Omental fat pad (tissue), 4 donors: Measurements from ENCODE around the gene OSTN. TPM values are rescaled to one million over a fixed set of nuclear protein-coding genes. Genes with fewer than 3 reads are reported as not detected.
"Not testable (repeated sequence)": the region's sequence is repeated elsewhere in the genome, so short reads cannot be mapped to it uniquely, and the experiment has no call there.

Source experiments
- ATAC-seq: fragments of 150-250 bp; one replicate; pipeline ENCODE4 v1.9.1; 2016; ENCODE audit warnings: mild to moderate bottlenecking, moderate library complexity; ENCODE audit not compliant: low FRiP score
- DNase-seq: peaks from one replicate; pipeline ENCODE4 v3.0.0-alpha.2; 2019; ENCODE audit warnings: low spot score
- total RNA-seq, 4 donors: library from RNA; depleted of rRNA; stranded (reverse); fragments of >200 nt; gene quantifications; one replicate each; pipeline ENCODE4 v1.1.0, GENCODE V29; 2016
- TF ChIP-seq, protein P1 (sequence below), 3 donors: fragments of 450-650 bp; IDR thresholded peaks; one replicate each; pipeline ENCODE4 v1.5.1; 2016 to 2017; ENCODE audit warnings: antibody characterized with exemption in 3 of 3, mild to moderate bottlenecking in 3 of 3, moderate library complexity in 2 of 3

OSTN gene
- total RNA-seq, 4 donors from 2014 or later = not detected

DNA sequence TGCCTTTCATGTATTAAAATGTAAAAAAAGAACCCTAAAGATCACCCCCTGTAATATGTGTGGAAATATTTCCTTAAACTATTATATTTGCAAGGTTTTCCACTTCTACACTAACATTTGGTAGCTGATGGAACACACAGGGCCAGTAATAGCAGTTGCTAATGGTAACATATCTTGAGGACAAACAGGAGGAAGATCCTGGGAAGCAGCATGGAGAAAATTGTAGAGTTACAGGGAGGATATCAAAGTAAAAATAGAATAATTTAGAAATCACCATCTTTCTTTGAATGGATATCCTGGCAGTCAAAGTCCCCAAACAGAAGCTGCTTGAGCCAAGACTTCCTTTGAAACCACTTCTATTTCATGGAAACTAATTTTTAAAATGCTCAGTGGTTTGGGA is 29.5 kb upstream of the OSTN start:
- TF ChIP-seq, protein P1, sequence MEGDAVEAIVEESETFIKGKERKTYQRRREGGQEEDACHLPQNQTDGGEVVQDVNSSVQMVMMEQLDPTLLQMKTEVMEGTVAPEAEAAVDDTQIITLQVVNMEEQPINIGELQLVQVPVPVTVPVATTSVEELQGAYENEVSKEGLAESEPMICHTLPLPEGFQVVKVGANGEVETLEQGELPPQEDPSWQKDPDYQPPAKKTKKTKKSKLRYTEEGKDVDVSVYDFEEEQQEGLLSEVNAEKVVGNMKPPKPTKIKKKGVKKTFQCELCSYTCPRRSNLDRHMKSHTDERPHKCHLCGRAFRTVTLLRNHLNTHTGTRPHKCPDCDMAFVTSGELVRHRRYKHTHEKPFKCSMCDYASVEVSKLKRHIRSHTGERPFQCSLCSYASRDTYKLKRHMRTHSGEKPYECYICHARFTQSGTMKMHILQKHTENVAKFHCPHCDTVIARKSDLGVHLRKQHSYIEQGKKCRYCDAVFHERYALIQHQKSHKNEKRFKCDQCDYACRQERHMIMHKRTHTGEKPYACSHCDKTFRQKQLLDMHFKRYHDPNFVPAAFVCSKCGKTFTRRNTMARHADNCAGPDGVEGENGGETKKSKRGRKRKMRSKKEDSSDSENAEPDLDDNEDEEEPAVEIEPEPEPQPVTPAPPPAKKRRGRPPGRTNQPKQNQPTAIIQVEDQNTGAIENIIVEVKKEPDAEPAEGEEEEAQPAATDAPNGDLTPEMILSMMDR (IDR thresholded peaks at IDR 0.05) = no peak
- DNase-seq (no peak), ATAC-seq (no peak)

DNA sequence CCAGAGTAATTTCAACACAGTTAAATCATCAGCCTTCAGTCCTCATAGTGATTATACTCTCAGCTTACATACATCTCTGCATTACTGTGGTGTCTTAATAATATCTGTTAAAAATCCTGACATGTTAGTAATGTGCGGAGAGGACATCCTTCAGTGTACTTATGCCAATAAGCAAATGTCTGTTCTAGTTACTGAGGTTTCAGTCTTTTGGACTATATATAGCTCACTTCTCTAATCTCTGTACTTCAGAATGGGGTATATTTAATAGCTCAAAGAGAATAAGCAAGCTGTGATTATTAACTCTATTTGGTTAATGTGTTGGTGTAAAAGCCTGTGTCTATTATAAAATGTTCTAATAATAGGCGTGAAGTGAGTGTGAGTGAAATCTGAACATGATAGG is 28.9 kb upstream of the OSTN start:
- no peak for ATAC-seq

DNA sequence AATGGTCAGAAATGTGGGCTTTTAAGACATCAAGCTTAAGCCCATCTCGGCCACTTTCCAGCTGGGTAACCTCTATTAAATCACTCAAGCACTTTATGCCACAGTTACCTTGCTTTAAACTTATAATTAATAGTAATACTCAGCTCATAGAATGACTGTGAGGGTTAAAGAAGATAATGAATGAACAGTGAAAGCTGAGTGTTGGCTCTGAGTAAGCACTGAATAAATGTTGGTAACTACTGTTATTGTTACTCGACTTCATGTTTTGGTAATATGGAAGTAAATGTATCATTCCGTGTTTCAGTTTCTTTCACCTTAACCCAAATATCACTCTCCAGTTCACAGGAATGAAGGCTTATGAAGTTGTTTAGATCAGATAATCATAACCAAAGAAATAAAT is 23.9 kb upstream of the OSTN start:
- ATAC-seq (no peak), DNase-seq (no peak)
- TF ChIP-seq, protein P1 (IDR thresholded peaks at IDR 0.05) = no peak

More for the DNA sequence above, 28.9 kb upstream of the OSTN start:
- no peak for DNase-seq
- TF ChIP-seq, protein P1 (IDR thresholded peaks at IDR 0.05) = no peak

DNA sequence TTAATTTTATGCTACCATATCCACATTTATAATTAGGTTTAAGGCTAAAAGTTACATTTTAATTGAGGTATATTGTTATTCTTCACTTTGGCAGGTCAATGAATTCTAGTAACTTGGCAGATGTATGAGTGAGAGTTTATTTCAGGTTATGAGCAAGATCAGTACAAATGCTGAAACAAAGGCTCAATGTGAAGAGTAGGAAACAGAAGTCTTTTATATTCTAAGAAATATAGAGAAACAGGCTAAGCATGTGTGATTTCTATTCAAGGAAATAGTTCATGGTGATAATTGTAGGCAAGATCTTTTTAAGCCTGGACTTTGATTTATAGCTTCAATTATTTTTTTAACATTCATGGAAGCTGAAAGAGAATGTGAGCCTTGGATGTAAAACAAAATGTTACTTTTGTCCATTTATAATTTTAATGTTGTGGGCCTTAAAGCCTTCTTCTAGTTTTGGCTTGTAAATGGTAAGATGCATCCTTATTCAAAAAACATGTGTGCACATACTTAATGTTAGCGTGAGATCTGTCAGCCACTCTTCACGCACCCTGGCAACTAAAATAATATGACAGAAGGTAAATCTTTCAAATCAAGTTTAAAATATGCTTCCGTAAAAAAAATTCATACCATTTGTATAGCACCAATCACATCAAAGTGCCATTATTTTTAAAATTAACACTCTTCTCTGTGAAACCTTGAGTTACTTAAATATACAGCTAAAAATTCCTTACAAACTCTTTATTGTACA is 22.8 kb upstream of the OSTN start:
- no peak for DNase-seq
- TF ChIP-seq, protein P1 (IDR thresholded peaks at IDR 0.05) = no peak
- no peak for ATAC-seq

DNA sequence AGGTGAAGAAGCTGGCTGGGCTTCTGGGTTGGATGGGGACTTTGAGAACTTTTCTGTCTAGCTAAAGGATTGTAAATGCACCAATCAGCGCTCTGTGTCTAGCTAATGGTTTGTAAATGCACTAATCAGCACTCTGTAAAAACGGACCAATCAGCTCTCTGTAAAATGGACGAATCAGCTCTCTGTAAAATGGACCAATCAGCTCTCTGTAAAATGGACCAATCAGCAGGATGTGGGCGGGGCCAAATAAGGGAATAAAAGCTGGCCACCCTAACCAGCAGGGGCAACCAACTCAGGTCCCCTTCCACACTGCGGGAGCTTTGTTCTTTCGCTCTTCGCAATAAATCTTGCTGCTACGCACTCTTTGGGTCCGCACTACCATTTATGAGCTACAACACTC is 13.7 kb upstream of the OSTN start:
- not testable (repeated sequence) for ATAC-seq, DNase-seq

DNA sequence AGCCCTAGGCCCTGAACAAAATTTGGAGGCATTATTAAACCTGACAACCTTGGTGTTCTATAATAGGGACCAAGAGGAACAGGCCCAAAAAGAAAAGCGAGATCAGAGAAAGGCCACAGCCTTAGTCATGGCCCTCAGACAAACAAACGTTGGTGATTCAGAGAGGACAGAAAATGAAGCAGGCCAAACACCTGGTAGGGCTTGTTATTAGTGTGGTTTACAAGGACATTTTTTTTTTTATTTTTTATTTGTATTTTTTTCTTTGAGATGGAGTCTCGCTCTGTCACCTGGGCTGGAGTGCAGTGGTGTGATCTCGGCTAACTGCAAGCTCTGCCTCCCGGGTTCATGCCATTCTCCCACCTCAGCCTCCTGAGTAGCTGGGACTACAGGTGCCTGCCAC is 10.8 kb upstream of the OSTN start:
- not testable (repeated sequence) for ATAC-seq, DNase-seq

- DNase-seq, ATAC-seq: not testable (repeated sequence)
Observed at GRCh38 chr3:191192270-191192669, 6.8 kb upstream of the OSTN start.

DNA sequence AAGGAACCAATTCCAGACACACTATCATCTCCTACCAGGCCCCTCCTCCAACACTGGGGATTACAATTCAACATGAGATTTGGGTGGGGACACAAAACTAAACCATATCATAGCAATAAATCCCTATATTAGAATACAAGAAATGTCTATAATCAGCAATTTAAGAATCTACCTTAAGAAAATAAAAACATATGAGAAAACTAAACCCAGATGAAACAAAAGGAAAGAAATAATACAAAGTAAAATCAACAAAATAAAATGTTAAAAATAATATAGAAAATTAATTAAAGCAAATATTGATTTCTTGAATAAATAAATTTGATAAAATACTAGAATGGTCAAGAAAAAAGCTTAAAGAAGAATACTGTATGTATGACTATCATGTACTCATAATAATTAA is 6.1 kb upstream of the OSTN start:
- DNase-seq (no peak), ATAC-seq (no peak)
- TF ChIP-seq, protein P1 (IDR thresholded peaks at IDR 0.05) = no peak
